Activated T-helper 9 cell treated with anti-CD3 and anti-CD28 coated beads, Interleukin-2, amount 50 U/mL, for 16 hours (primary cell): Measurements from ENCODE around the gene RASGRP4.
"Not testable (repeated sequence)": the region's sequence is repeated elsewhere in the genome, so short reads cannot be mapped to it uniquely, and the experiment has no call there.

Experiments
- DNase-seq: peaks from one replicate; pipeline ENCODE4 v3.0.0-alpha.2; 2020; ENCODE audit warnings: low read depth

RASGRP4 gene

GRCh38 chr19:38425810-38426466, at the start of gene RASGRP4:
Gene RASGRP4 (minus strand): TSS chr19:38426219. CDS start chr19:38426091, 128 bp downstream.
- DNase-seq = peak; percentile 26

- no peak for DNase-seq
These were observed 49.2 kb upstream of the RASGRP4 start for GRCh38 chr19:38475176-38475575.

DNA sequence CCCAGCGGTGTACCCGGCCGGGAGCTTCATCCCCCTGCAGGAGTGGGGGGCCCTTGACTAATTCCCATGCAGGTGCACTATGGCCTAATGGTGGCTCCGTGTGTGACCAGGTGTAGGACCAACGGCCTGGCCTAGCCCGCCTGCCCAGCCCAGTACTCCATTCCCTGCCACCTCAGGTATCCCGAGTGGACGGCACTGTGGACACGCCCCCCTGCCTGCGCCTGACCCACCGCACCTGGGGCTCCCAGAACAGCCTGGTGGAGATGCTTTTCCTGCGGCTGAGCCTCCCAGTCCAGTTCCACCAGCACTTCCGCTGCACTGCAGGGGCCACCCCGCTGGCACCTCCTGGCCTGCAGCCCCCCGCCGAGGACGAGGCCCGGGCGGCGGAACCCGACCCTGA, 47.2 kb upstream of the RASGRP4 start:
- no peak for DNase-seq

DNA sequence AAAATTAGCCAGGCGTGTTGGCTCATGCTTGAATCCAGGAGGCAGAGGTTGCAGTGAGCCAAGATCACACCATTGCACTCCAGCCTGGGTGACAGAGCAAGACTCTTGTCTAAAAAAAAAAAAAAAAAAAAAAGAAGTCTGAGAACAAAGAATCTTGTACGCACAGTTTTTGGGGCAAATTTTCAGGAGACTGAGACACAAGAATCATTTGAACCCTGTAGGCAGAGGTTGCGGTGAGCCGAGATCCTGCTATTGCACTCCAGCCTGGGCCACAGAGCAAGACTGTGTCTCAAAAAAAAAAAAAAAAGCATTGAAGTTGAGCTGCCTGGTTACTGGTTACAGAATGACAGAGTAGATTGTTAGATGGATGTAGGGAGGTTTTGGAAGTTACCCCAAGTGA, 46.7 kb upstream of the RASGRP4 start:
- not testable (repeated sequence) for DNase-seq

GRCh38 chr19:38470788-38471480, 44.9 kb upstream of the RASGRP4 start:
- no peak for DNase-seq

DNA sequence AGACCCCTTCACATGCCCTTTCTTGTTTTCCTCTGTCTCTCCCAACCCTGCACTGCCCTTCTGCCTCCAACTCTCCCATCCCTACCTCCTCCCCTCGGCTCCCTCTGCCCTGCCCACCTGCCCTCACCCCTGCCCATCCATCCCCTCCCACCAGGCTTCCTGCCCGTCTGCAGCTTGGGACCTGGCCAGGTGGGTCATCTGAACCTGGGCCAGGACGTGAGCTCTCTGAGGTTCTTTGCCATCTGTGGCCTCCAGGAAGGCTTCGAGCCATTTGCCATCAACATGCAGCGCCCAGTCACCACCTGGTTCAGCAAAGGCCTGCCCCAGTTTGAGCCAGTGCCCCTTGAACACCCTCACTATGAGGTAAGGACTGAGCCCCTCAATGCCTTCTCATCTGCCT, 43.1 kb upstream of the RASGRP4 start:
- DNase-seq = no peak

DNA sequence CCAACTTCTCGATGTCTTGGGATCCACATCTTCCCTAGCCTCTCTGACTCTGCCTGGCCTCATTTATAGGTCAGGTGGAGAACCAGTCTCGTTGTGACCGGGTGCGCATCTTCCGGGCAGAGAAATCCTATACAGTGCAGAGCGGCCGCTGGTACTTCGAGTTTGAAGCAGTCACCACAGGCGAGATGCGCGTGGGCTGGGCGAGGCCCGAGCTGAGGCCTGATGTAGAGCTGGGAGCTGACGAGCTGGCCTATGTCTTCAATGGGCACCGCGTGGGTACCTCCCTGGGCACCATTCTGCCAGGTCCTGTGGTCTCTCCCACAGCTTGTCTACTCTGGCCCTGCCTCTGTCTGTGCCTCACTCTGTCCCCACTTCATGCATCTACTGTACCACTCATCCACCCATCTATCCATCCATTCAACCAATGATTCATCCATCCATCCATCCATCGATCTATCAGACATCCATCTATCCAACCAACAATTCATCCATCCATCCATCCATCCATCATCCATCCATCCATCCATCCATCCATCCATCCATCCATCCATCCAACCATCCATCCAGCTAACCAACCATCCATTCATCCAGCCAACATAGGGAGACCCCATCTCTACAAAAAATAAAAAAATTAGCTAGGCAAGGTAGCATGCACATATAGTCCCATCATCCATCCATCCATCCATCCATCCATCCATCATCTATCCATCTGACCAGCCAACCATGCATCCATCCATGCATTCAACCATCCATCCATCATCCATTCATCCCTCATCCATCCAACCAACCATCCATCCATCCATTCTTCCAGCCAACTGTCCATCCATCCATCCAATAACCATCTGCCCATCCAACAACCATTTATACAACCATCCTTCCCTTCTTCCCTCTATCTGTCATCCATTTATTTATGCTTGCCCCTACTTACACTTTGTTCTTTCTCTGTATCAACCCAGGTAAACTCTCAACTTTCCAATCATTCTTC, 41.8 kb upstream of the RASGRP4 start:
- no peak for DNase-seq

- DNase-seq = no peak
These were observed 40.0 kb upstream of the RASGRP4 start for GRCh38 chr19:38466050-38466449.

- no peak for DNase-seq
These were observed 38.5 kb upstream of the RASGRP4 start for GRCh38 chr19:38464421-38465082.

DNA sequence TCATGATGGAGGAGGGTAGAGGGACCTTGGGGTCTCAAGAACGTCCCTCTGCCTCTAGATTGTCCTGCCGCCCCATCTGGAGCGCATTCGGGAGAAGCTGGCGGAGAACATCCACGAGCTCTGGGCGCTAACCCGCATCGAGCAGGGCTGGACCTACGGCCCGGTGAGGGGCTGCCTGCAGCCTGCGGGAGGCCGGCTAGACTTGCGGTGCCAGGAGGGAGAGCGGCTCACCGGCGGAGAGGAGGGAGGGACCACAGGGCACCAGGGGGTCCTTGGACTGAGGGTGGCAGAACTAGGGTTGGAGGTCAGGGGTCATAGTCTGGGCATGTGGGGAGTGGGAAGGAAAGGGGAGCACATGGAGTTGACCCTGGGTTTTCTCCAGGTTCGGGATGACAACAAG, 37.3 kb upstream of the RASGRP4 start:
- no peak for DNase-seq

- no peak for DNase-seq
These were observed 33.0 kb upstream of the RASGRP4 start for GRCh38 chr19:38458991-38459390.

DNA sequence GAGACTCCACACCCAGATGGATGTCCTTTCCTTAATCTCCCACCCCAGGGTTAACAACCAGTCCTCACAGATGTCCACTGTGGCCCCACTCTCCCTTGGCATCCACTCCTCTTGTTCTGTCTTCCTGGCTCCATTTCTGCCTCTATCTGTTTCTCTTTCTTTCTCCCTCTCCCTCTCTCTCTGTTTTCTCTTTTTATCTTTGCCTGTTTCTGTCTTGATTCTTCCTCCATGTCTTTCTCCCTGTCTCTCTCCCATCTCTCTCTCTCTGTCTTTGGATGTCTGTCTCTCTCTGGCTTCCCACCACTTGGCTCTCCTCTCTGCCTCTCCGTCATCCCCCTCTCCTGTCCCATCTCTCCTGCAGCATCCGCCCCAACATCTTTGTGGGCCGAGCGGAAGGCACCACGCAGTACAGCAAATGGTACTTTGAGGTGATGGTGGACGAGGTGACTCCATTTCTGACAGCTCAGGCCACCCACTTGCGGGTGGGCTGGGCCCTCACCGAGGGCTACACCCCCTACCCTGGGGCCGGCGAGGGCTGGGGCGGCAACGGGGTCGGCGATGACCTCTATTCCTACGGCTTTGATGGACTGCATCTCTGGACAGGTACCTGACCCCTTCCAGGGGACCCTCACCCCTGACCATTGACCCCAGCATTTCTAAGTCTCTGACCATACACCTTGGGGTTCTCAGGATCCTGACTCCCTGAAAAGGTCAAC, 31.8 kb upstream of the RASGRP4 start:
- no peak for DNase-seq

DNA sequence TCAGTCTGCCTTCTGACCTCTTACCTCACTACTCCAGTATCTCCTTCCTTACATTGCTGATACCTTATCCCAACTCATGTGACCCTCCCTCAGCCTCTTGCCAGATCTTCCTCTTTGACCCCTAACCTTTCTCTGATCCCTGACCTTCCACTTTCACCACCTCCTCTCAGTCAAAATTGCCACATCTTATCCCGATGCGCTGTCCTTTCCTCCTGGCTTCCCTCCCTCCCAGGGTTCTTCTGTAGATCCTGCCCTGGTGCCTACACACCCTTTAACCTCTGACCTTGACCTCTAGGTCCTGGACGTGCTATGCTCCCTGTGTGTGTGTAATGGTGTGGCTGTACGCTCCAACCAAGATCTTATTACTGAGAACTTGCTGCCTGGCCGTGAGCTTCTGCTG, 31.2 kb upstream of the RASGRP4 start:
- no peak for DNase-seq

GRCh38 chr19:38455031-38455430, 29.0 kb upstream of the RASGRP4 start:
- DNase-seq = no peak

DNA sequence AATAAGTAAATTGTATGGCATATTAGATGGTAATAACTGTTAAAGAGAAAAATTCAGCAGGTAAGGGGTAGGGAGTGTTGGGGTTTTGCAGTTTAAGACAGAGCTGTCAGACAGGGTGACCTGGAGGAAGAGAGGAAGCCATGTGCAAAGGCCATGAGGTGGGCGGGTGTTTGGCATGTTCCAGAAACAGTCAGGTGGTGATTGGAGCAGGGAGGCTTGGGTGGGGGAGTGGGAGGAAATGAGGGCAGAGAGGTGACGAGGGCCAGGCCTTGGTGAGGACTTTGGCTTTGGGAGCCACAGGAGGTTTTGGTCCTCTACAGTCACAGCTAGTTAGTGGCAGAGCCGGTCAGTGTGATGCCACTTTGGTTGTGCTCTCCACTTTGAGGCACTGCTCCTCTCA, 27.6 kb upstream of the RASGRP4 start:
- no peak for DNase-seq

GRCh38 chr19:38452430-38453366, 26.7 kb upstream of the RASGRP4 start:
- no peak for DNase-seq

DNA sequence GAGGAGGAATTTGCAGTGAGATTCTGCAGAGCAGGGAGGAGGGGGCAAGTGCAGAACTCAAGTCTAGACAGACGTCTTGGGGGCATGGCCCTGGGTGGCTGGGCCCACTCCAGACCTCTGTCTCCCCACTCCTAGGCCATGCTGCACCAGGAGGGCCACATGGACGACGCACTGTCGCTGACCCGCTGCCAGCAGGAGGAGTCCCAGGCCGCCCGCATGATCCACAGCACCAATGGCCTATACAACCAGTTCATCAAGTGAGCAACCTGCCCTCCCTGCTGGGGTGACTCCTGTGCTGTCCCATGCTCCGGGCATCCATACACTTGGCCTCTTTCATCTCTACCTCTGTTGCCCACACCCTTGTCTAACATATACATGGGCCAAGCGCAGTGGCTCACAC, 25.6 kb upstream of the RASGRP4 start:
- DNase-seq = no peak

DNA sequence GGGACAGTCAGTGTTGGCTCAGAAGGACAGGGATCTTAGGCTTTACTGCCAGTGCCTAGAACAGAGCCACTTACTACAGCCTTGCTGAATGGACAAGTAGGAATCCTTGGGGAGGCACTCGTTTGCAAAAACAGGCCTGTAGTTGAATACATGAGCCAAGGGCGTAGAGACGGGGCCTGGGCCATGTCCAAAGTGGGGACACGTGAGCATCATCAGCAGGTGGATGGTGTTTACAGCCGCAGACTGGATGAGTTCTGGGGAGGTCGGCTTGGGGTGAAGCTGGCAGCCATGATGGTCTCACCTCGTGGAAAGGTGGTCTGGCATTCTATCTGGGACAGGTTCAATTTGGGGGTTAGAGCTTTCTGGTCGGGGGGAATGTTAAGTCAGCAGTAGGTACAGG, 25.0 kb upstream of the RASGRP4 start:
- DNase-seq = no peak

DNA sequence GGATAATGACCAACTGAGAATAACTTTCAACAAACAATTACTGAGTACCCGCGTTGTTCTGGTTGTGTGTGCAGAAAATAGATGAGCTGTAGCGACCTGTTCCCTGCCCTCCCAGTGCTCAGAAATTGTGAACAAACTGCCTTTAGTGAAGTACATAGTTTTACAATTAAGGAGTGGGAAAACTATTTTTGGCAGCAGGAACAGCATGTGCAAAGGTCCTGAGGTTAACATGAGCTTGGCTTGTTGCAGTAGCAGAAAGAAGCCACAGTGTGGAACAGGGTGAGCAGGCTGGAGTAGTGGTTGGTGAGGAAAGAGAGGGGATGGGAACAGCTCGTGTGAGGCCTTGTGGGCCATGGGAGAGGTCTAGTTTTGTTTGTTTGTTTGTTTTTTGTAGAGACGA, 23.5 kb upstream of the RASGRP4 start:
- no peak for DNase-seq

- DNase-seq = no peak
These were observed 22.2 kb upstream of the RASGRP4 start for GRCh38 chr19:38448225-38448624.
